Caki2 (cell line): ENCODE data around the gene HMGN4. TPM values are rescaled to one million over a fixed set of nuclear protein-coding genes. Genes with fewer than 3 reads are reported as not detected.
A peak's percentile ranks its signal among the peaks of the same experiment; 100 is the strongest.

Experiments
- DNase-seq: peaks from one replicate; pipeline ENCODE4 v3.0.0-alpha.2; 2015; ENCODE audit warnings: low read depth
- in situ Hi-C: cut with HindIII; loops from 2 replicates; pipeline ENCODE4 v1.10.0; 2016; ENCODE audit warnings: low sequenced_read_pairs, low pct_unique_long_range_greater_than_20kb, mixed read lengths
- total RNA-seq: library from RNA; depleted of rRNA; stranded (reverse); fragments of >200 nt; shearing (Covaris generic); gene quantifications from 2 replicates; pipeline ENCODE4 v1.2.3, GENCODE V29; 2014; ENCODE audit warnings: low replicate concordance; rRNA removed

Gene HMGN4
- total RNA-seq, 1 experiment from 2014 or later, result 165 TPM

DNA sequence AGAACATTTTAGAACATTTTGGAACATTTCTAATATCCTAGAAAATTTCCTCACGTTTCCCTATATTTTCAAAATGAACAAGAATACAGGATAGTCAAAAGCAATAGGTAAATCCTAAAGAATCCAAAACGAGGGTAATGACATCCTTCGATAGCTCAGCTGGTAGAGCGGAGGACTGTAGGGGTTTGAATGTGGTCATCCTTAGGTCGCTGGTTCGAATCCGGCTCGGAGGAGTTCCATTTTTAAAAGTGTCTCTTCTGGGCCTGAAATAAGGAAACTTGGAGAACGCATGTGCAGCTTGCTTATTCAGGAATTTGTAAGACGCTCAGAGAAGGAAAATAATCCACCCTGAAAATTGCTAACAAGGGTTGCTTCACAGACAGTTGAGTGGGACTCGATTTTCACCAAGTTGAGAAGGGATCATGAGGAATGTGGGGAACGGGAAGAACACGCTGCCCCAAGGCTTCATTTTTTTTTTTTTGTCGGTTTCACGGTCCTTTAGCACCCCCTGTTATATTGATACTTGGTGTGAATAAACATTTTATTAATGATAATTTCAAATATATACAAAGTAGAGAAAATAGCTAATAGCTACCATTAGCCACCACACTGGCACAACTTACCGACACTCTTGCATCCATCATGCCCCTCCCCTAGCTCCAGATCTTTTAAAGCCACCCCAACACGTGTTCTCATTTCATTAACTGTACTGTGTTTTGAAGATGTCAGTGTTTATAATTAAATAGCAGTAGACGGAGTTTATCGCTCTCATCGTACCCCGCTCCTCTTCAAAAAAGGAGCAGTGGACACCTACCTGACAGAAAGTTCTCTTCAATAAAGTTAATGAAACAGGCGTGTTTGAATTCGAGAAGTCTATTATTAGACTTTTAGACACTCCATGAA, 56.8 kb downstream of the HMGN4 start:
- in situ Hi-C loops, result no loop called here

GRCh38 chr6:26595669-26596269, 57.6 kb downstream of the HMGN4 start:
- DNase-seq, result peak; percentile 80
- in situ Hi-C loops, result no loop called here

More for the DNA sequence above, 56.8 kb downstream of the HMGN4 start:
- DNase-seq, result peak; percentile 59

Other genes starting within 250 kb of the HMGN4 start
- gene BTN3A2, start 173.2 kb upstream of the HMGN4 start, total RNA-seq, result 34.2 and 38.7 TPM in 2 replicates
- 12.7 and 16.0 TPM in 2 replicates for gene BTN2A2, start 155.3 kb upstream of the HMGN4 start, total RNA-seq
- gene BTN3A1, start 136.1 kb upstream of the HMGN4 start, total RNA-seq, result 36.4 and 50.4 TPM in 2 replicates
- gene BTN3A3, start 97.9 kb upstream of the HMGN4 start, total RNA-seq, result 10.6 and 19.0 TPM in 2 replicates
- gene BTN2A1, start 80.4 kb upstream of the HMGN4 start, total RNA-seq, result 14.1 and 20.3 TPM in 2 replicates
- gene BTN1A1, start 38.1 kb upstream of the HMGN4 start, total RNA-seq, result 0.47 TPM in 1 of 2 replicates, not detected in the other
- 24.0 and 36.6 TPM in 2 replicates for gene ABT1, start 58.6 kb downstream of the HMGN4 start, total RNA-seq
- 15.4 and 21.5 TPM in 2 replicates for gene ZNF322, start 121.4 kb downstream of the HMGN4 start, total RNA-seq